ENCODE measurements around the gene OPN4.
A peak's percentile ranks its signal among the peaks of the same experiment; 100 is the strongest.

The OPN4 gene

DNA sequence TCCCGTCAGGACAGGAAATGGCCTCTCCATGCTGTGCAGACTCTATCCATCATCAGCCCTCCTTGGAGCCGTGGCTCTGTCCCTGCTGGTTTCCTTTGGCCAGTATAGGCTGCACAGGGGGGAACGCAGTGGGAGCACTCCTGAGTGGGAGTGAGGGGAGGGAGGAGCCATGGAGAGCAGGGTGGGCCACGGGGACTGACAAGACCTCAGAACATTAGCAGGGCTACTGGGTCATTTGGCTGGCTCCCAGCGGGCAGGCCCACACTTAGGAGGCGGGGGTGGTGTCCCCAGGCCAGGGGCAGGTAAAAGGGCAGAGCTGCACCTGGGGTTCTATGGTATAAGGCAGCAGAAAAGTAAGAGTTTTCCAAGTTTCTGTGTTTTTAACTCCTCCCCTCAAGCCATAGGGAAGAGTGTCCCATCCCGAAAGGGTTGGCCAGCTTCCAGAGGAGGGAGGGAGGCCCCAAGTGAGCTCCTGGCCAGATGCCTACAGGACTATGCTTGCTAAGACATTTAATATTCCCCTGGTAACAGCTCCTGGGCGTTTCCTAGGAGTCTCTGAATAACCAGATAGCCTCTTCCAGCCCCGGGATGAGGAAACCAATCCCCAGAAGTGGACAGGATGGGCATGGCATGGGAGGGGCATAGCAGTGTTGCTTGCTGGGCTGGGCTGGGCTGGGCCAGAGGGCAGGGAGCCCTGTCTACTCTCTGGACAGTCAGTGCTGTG is 5.5 kb upstream of the OPN4 start:
- no peak for DNase-seq

DNA sequence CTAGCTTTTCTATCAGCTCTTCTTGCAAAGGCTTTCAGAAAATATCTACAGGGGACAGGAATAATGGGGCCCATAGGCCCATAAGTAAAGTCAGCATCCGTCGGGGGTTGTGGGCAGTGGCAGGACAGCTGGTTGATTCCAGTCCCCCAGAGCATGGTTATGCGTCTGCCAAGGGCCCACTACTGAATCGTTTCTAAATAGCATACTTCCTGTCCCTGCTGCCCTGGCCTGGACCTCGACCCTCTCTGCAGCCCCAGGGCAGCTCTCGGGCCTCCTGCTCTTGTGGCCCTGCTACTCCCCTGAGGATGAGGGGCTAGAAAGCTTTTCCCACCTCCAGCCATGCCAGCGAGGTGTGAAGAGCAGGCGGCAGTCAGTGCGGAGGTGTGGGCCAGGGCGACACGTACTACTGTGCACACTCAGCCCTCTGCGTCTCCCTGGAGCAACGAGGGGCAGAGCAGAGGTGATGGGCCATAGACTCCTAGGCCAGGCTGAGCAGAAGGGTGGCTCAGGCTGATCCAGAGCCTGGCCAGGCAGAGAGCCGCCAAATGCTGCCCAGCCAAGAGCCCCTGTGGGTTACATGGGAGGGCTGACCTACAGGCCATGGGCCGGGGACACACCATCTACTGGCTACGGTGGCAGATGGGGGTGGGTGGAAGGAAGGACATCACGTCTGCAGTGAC is 4.7 kb upstream of the OPN4 start:
- DNase-seq, result no peak

DNA sequence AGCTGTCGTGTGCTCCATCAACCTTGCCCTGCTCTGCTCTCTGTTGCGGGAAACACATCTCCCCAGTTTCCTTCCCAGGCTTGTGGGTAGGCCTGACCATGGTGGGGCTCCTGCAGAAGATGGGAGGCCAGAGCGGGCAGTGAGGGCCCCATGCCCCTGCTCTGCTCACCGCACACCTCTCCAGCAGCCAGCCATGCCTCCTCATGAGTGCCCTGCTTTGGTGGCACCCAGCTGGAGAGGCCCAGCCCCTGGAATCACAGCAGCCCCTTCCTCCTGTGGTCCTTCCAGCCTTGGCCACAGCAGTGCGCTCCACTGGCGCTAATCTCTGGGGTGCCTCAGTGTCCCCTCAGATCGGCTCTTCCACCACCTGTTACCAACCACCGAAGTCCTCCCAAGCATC is 4.2 kb upstream of the OPN4 start:
- DNase-seq, result no peak

DNA sequence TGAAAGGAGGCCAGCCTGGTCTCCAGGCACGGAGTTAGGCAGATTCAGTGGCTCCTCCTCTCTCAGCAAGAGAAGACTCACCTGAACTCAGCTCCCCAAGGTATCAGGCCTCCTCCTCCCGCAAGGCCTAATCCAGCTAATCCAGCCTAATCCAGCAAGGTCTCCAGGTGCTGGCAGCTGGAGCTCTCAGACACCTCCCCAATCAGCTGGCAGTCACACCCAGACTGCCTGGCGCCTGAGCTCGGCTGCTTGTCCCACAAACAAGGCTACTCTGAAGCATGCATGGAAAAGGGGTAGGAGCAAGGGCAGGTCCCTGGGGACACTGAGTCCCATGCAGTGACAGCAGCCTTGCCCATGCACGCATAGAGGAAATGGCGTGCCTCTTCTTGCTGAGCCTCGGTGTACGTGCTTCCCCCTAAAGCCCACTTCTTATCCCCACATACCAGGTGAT is 3.3 kb upstream of the OPN4 start:
- DNase-seq, result peak; percentile 21

DNA sequence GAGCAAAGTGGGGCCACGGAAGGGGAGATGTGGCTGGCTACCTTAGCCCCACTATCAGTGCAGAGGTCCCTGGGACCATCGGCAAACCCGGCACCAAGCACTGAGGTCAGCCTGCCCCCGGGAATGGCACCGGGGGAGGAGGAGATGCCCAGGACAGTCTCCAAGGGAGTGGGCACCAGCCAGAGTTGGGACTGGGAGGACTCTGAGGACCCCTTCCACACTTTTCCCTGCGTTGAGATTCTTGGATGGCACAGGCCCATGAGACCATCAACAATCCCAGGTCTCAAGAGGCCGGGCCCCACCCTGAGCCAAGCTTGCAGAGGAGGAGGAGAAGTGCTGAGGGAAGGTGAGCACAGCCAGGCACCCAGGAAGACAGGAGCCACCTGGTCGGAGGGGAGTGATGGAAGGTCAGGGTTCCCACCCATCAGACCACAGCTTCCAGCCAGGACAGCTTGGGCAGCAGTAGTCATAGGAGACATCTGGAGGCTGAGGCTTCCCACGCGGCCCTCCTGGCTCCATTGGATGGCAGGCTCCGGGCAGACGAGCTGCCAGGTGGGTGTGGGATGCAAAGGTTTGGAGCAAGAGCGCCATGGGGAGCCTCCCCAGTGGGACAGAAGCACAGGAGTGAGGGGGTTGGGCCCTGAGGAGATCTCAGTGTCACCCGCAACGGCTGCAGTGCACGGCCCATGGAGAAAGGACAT is 2.6 kb upstream of the OPN4 start:
- DNase-seq, result no peak

DNA sequence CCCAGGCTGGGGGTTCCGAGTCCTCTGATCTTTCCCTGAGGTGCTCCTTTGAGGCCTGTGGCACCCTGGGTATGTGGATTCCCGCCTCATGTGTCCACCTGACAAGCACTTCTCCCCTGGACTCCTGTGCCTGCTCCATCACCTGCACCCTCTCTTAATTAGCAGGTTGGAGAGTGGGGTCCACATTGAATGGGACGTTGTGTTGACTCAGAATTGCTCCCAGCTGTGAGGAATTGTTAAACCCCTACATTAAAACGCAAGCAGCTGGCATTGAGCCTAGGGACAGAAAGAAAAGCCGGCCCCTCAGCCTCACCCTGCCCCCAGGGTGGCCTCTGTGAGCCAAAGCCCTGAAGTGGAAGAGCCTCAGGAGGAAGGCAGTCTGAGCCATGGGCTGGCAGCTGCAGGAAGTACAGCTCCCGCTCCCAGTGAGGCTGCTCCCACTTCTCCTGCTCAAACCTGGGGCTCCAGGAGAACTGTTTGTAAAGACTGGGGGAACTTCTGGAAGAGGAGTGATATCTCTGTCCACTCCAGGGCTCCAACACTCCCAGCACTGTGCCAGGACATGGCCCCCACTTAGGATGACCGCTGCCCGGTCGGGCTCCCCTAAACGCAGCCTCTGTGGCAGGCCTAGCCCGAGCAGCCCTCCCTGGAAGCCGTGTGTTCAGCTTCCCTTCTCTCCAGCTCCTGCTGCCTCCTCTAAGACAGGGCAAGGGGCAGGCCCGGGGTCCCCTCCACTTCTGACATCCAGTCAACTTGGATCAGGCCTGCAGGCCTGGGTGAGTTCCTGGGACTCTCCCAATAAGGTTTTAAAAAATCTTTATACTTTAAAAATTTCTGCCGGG is 1.8 kb upstream of the OPN4 start:
- DNase-seq, result peak; percentile 22

DNA sequence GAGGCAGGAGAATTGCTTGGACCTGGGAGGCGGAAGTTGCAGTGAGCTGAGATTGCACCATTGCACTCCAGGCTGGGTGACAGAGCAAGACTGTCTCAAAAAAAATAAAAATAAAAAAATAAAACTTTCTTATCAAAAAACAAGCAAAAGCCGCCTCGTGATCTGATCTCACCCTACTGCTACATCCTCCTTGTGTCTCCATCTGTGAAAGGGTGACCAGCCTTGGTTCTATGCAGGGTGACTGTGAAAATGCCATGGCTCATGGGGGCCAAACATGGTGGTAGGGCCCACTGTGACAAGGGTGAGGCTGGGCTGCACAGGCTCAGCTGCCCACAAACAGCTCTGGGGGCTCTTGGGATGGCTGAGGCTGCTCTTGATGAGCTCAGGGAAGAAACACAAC is 968 bp upstream of the OPN4 start:
- no peak for DNase-seq

DNA sequence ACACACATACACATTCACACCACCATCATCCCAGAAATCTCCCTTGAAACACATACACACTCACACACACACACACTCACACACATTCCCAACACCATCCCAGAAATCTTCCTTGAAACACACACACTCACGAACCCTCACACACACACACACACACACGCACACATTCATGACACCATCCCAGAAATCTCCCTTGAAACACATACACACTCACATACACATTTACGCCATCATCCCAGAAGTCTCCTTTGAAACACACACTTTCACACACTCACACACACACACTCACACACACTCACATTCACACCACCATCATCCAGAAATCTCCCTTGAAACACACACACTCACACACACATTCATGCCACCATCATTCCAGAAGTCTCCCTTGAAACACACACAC is 360 bp upstream of the OPN4 start:
- no peak for DNase-seq

DNA sequence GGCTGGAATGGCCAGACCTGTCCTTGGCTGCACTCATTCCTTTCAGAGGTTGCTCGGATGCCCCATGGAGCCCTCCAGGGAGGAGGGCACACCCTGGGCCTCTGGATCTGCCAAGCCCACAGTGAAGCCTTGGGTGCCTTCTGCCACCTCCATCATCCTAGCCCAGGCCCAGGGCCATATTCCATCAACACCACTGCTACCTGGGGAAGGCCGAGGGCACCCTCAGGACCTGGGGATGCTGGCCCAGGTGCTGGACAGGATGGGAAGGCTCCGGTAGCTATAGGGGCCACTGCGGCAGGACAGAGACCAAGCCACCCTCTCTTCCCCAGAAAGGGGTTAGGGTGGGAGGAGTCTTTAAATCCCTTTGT is 810 bp downstream of the OPN4 start:
- no peak for DNase-seq

DNA sequence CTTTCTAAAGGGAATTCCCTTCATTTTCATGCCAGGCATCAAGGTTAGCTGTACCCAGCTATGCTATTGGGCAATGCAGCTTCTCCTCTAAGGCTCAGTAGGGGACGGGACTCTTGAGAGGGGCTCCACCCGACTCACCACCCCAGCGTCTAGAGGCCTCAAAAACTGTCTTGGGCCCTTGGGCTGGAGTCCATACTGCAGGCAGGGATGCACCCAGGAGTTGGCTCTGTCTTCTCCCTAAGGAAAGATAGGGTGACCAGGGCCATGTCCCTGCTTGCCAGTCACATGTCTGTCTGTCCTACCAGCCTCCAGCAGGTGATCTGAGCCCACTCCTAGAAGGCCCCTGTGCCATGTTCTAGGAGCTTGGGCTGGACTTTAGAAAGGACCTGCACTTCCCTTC is 1.2 kb downstream of the OPN4 start:
- no peak for DNase-seq

DNA sequence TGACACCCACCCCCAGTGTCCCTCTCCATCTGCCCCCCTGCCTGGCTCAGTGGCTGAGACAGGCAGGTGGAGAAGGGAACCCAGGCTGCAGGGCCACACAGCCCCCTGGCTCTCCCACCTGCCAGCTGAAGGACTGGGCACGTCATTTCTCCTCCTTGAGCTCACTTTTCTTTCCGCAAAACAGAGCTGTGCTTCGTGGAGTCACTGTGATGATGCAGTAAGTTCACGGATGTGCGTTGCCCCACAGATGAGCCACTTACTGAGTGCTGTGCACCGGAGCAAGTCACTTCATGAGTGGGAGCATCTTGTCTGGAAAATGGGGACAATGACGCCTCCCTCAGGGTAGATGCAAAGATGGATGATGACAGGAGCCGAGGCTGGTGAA is 2.7 kb downstream of the OPN4 start:
- DNase-seq, result no peak

DNA sequence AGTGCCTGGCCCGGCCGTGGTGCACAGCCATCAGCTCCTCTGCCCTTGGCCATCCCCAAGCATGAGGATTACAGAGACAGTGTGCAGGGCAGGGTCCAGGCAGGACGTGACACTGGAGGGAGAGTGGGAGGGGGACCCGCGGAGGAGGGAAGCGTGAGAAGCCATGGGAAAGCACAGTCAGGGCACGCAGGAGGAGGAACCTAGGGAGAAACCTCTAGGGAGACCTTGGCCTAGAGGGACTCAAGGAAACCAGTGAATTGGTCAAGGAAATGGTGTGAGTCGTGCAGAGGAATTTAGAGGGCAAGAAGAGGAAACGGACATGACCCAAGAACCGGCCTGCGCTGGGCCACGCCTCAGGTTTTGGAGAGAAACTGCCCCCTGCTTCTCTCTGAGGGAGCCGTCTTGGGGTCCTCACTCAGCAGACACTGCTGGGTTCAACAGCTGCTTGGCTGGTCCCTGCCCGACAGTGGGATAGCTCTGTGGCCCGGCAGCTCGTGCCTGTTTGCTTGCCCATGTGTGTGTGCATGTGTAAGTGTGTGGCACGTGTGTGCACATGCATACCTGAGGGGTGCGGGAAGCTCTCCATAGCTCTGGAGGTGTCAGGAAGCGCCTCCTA is 3.2 kb downstream of the OPN4 start:
- no peak for DNase-seq

DNA sequence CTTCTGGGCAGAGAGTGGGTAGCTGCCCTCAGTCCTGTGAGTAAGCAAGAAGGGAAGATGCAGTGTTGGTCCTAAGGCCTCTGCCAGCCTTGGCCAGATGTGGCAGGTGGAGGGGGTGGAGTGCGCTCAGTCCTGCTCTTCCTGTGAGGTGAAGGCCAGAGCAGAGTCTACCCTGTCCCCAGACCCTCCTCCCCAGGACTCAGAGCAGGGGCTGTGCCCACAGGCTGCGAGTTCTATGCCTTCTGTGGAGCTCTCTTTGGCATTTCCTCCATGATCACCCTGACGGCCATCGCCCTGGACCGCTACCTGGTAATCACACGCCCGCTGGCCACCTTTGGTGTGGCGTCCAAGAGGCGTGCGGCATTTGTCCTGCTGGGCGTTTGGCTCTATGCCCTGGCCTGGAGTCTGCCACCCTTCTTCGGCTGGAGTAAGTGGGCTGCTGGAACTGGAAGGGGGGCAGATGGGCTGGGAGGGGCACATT is 4.0 kb downstream of the OPN4 start:
- no peak for DNase-seq

DNA sequence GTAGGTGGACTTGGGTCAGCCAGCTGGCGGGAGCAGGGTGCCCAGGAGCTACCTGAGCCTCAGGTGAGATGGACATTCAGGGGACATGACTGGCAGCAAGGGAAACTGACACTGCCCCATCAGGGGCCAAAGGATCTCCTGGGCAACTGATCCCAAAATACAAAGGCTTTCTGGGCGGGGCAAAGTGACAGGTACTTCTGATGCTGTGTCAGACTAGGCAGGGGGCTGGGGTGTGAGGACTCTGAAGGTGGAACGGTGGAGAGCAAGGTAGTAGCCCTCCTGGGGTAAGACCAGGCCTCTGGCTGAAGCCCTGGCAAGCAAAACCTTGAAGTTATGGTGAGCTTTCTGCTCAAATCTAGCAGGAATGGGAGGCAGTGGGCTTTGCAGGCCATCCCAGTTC is 4.4 kb downstream of the OPN4 start:
- DNase-seq, result no peak

DNA sequence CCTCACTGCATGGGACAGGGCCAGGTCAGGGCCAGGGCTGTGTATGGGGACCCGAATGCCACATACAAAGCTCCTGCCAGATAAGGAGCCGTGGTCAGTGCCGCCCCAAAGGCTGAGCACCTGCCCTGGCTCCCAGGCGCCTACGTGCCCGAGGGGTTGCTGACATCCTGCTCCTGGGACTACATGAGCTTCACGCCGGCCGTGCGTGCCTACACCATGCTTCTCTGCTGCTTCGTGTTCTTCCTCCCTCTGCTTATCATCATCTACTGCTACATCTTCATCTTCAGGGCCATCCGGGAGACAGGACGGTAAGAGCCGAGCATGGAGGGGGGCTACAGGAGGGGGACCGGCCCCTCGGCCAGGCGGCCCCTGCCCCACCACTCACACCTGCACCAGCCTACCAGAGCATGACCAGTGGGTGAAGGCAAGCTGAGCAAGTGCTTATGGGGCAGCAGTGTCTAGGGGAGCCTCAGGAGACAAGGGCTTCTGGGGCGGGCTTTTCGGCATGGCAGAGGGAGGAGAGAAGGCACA is 4.9 kb downstream of the OPN4 start:
- no peak for DNase-seq

DNA sequence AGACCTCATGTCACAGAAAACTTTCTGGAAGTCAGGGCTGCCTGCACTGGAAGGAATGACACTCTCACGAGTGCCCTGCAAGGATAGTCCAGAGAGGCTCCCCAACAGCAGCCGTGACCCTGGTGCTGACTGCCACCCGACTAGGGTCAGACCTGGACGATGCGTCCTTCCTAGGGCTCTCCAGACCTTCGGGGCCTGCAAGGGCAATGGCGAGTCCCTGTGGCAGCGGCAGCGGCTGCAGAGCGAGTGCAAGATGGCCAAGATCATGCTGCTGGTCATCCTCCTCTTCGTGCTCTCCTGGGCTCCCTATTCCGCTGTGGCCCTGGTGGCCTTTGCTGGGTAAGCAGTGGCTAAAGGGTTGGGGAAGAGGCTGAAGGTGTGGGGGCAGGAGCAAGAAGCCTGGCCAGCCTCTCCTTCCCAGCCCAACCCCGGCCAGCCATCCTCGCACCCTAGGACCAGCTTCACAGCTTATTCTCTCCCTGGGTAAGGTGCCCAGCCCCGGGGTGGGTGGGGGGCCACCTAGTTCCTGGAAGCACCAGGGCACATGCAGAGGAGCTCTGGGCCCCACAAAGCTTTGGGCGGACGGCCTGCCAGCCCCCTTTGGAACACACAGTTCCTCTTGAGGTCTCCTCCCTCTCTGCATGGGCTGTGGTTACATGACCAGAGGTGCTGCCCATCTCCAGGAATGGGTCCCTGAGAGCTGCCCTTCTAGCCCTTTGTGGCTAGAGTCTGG is 5.5 kb downstream of the OPN4 start:
- no peak for DNase-seq

DNA sequence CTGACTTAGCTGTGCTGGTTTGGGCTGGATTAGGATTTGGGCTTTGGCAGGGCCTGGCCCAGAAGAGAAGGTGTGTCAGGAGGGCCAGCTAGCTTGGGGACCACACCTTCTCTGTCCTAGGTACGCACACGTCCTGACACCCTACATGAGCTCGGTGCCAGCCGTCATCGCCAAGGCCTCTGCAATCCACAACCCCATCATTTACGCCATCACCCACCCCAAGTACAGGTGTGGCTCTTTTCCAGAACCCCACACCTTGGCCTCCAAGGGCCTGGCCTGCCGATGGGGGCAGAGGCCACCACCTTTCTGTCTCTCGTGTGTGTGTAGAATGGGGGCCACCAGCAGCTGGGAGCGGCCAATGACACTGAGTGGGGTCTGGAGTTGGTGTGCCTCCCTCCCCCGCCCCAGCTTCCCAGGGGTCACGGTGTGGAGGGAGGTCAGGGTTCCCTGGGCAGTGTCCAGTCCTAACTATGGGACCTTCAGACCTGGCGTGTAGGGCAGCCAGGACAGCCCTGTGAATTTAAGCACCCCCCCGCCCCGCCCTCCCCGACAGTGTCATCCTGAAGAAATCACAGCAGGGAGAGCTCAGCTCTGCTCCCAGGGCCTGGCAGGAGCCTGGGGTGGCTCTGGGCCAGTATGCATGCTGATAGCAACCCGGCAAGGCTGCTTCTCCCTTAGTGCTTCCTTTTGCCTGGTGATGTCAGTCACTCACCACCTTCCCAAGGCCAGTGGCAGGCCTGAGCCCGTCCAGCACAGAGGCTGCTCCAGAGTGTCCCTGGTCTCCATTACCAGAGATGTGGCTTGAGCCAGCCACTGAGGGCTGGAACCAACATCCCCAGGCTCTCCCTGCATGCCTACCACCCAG is 7.0 kb downstream of the OPN4 start:
- DNase-seq, result no peak

DNA sequence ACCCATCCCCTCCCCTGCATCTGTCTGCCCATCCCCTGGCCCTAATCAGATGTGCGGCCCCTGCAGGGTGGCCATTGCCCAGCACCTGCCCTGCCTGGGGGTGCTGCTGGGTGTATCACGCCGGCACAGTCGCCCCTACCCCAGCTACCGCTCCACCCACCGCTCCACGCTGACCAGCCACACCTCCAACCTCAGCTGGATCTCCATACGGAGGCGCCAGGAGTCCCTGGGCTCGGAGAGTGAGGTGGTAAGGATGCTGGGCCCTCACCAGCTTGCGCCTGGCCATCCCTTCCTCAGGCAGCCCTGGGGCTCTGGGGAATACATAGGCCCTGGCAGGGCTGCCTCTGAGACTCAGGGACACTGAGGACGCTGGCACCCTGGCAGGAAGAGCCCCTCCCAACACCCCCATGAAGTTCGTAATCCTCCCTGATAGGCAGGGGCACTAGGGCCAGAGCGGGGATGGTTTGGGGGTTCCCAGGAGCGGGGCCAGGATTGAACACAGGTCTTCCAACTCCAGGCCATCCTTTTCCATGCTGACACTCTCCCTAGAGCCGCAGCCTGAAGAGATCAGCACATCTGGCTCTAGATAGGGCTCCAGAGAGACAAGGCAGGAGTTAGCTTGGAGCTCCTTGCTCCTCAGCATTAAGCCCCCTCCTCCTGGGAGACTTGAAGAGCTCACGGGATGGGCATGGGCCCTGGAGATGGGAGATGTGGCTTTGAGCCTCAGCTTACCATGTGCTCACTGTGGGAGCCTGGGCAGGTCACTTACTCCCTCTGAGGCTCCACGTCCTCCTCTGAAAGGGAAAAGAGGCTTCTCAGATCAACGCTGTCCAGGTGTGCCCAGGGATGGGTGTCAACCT is 8.1 kb downstream of the OPN4 start:
- no peak for DNase-seq

DNA sequence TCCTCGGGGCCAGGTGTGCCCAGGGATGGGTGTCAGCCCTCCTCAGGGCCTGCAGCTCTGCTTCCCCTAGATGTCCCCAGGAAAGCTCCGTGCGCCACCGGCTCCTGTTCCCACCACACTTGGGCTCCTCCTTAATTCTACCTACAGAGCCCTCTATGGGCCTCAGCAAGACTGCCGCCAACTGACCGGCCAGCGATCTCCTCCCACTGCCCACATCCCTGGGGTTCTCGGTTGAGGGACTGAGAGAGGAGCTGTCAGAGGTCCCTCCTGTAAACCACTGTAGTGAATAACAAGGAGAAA is 8.6 kb downstream of the OPN4 start:
- DNase-seq, result no peak

Data from NCI-H524 treated with DMSO at 0.1 percent for 48 hours (cell line).